ENCODE measurements around the gene RHOU.

GRCh38 chr1:228765168-228765946, 30.1 kb downstream of the RHOU start:
- TF ChIP-seq GATA2 (IDR thresholded peaks at IDR 0.05; ENCODE audit: low read depth, low read length) (no peak), GATA3 (IDR thresholded peaks at IDR 0.05; ENCODE audit: low read depth, low read length) (no peak)

Measured in SH-SY5Y (cell line).